ENCODE data around the gene BTG2.

The BTG2 gene

DNA sequence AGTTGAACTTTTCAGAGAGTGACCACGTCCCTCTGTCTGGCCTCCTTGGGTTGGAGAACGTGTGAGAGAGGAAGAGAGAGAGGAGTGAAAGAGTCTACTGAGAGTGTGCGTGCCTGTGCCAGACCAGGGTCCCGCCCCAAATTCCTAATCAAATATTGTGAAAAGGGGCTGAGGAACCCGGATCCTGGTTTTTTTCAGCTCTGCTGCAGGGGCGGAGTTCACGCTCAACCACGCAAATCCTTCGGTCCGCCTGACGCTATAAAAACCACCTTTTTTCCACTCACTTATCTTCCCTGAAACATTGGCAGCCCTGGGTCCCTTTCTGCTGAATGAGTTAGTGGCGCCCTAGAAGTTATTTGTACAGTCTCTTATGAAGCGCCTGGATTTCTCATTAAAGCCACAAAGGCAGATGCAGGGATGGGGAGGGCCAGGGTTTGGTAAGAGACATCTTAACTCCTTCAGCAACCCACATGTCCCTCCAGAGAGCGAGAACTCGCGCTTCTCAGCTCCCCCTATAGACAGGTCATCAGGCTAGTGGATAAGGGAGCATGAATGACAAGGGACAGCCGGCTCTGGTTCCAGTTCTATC, 45.8 kb downstream of the BTG2 start, which contains the start of gene FMOD:
Gene FMOD (minus strand): TSS at position 86 of the 589 bp plus-strand sequence. CDS start 2,852 bp downstream, outside the sequence.
- no peak within 1 kb of the TSS for H3K4me3 Mint-ChIP-seq
- no peak within 1 kb of the TSS for H3K27ac Mint-ChIP-seq (ENCODE audit: low read depth)
- H3K9me3 Mint-ChIP-seq, result no peaks in the 10 kb centered on the region
- DNase-seq (ENCODE audit: low spot score in 2 of 2) (no peak), ATAC-seq (replicated peaks; ENCODE audit: extremely low read depth, poor library complexity, severe bottlenecking) (no peak)
- peaks cover 2% of the 10 kb centered on the region for H3K36me3 Mint-ChIP-seq (ENCODE audit: insufficient read depth)
- H3K4me1 Mint-ChIP-seq, result no peaks in the 10 kb centered on the region
- H3K27me3 Mint-ChIP-seq, result peaks cover 75% of the 10 kb centered on the region

GRCh38 chr1:203353486-203353885, 48.2 kb downstream of the BTG2 start:
- H3K36me3 Mint-ChIP-seq (ENCODE audit: insufficient read depth), result peaks cover 2% of the 10 kb centered on the region
- H3K27ac Mint-ChIP-seq (ENCODE audit: low read depth), result no peak overlapping the region
- H3K9me3 Mint-ChIP-seq, result no peaks in the 10 kb centered on the region
- DNase-seq (ENCODE audit: low spot score in 2 of 2) (no peak), ATAC-seq (replicated peaks; ENCODE audit: extremely low read depth, poor library complexity, severe bottlenecking) (no peak)
- H3K4me3 Mint-ChIP-seq, result no peak overlapping the region
- H3K4me1 Mint-ChIP-seq, result no peaks in the 10 kb centered on the region
- peaks cover 61% of the 10 kb centered on the region for H3K27me3 Mint-ChIP-seq

- DNase-seq (ENCODE audit: low spot score in 2 of 2), result no peak
- no peaks in the 10 kb centered on the region for H3K9me3 Mint-ChIP-seq
- peaks cover 63% of the 10 kb centered on the region for H3K27me3 Mint-ChIP-seq
- H3K4me1 Mint-ChIP-seq, result no peaks in the 10 kb centered on the region
- H3K4me3 Mint-ChIP-seq, result no peak overlapping the region
- no peaks in the 10 kb centered on the region for H3K36me3 Mint-ChIP-seq (ENCODE audit: insufficient read depth)
- H3K27ac Mint-ChIP-seq (ENCODE audit: low read depth), result no peak overlapping the region
- ATAC-seq (replicated peaks; ENCODE audit: extremely low read depth, poor library complexity, severe bottlenecking), result no peak
Observed at GRCh38 chr1:203354246-203354645, 48.9 kb downstream of the BTG2 start.

GRCh38 chr1:203359010-203359571, 53.8 kb downstream of the BTG2 start:
- no peaks in the 10 kb centered on the region for H3K4me1 Mint-ChIP-seq
- no peaks in the 10 kb centered on the region for H3K9me3 Mint-ChIP-seq
- ATAC-seq (replicated peaks; ENCODE audit: extremely low read depth, poor library complexity, severe bottlenecking), result no peak
- no peak for DNase-seq (ENCODE audit: low spot score in 2 of 2)
- H3K36me3 Mint-ChIP-seq (ENCODE audit: insufficient read depth), result no peaks in the 10 kb centered on the region
- H3K4me3 Mint-ChIP-seq, result no peak overlapping the region
- peaks cover 60% of the 10 kb centered on the region for H3K27me3 Mint-ChIP-seq
- H3K27ac Mint-ChIP-seq (ENCODE audit: low read depth), result no peak overlapping the region

Measured in central memory CD8-positive, alpha-beta T cell (primary cell).